HG02885 (cell line): ENCODE measurements around the gene TRANK1.
"Not testable (repeated sequence)": the region's sequence is repeated elsewhere in the genome, so short reads cannot be mapped to it uniquely, and the experiment has no call there.

Experiments used
- ATAC-seq: cut with Tn5 transposase; IDR thresholded peaks from one replicate; pipeline ENCODE4 v1.9.1; 2021; ENCODE audit warnings: mild to moderate bottlenecking; ENCODE audit not compliant: unreplicated experiment, poor library complexity

TRANK1 gene

DNA sequence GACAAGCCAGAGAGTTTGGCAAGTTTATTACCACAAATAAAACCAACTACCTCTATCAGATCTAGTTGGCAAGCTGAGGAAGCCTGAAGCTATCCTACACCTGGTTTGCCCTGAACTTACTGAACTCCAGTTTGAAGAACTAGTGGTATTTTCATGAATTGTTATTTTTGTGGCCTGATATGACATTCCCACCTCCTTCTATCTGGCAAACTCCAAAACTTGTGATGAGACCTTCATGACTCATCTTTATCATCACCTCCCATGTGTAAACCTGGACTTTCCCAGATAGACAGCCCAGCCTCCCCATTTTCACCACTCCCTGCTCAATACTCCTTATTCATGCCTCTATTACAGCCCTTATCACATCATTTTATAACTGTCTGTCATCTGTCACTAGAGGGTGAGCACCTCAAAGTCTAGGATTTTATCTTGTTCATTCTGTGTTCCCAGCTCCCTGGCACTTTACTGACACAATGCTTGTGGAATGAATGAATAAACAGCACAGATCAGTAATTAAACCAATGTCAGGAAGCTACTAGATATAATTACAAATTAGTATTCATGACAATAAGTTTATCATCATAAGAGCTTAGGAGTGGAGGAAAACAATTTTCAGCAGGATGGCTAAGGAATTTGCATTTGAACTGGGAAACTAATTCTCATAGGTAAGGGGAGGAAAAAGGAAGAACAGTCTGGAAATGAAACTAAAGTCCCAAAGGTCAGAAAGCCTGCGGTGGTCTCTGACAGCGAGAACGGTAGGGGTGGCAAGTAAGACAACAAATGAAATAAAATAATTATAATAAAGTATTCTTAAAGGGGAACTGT, 13.2 kb upstream of the TRANK1 start:
- ATAC-seq: no peak

- no peak for ATAC-seq
Observed at GRCh38 chr3:36957063-36957462, 12.2 kb upstream of the TRANK1 start.

- no peak for ATAC-seq
Observed at GRCh38 chr3:36956155-36956554, 11.3 kb upstream of the TRANK1 start.

DNA sequence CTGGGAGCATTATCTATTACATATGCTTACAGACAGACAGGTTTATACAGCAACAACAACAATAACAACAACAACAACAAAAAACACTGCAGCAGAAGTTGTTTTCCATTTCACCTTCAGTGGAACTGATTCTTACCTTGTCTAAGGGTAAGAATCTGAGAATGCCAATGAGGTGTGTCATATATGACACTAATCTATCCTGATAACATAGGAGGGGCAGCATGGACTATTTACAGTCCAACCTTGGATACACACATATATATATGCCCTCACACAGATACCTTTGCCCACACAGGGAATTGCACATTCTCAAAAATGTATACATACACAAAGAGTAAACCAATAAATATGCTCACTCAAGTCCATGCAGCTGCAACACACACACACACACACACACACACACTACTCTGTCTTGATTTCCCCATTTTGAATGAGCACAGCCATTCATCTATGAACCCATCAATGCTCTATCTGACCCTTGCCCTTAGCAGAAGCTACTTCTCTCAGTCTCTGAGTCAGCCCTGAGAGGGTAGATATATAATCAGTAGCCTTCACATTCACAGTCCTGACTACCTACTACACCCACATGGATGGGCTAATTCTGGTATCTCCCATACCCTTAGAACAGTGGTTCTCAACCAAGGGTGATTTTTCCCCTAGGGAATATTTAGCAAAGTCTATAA, 9.7 kb upstream of the TRANK1 start:
- ATAC-seq: no peak

GRCh38 chr3:36947814-36948213, 3.0 kb upstream of the TRANK1 start:
- not testable (repeated sequence) for ATAC-seq

- no peak for ATAC-seq
Observed at GRCh38 chr3:36945333-36945980, 603 bp upstream of the TRANK1 start.

GRCh38 chr3:36944012-36944640, 728 bp downstream of the TRANK1 start:
- ATAC-seq: peak; percentile 55

- no peak for ATAC-seq
Observed at GRCh38 chr3:36943601-36944000, 1.3 kb downstream of the TRANK1 start.

GRCh38 chr3:36942638-36943248, 2.1 kb downstream of the TRANK1 start:
- ATAC-seq: no peak

GRCh38 chr3:36941658-36942057, 3.2 kb downstream of the TRANK1 start:
- no peak for ATAC-seq

DNA sequence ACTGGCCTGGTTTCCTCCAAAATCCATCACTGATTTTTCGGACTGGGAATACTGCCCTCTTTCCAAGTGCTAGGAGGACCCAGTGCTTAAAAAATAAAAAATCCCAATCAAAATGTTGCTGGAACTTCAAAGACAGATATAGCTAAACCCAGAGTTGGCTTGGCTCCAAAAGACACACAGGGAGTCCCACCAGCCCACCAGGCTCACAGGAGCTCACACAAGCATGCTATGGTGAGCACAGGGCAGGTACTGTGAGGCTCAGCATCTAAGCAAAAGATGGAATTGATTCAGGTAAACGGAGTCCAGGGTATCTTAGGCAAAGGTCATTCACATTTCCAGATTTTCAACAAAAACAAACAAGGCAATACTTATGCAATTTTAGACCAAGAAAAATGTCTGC, 3.7 kb downstream of the TRANK1 start:
- ATAC-seq: no peak

DNA sequence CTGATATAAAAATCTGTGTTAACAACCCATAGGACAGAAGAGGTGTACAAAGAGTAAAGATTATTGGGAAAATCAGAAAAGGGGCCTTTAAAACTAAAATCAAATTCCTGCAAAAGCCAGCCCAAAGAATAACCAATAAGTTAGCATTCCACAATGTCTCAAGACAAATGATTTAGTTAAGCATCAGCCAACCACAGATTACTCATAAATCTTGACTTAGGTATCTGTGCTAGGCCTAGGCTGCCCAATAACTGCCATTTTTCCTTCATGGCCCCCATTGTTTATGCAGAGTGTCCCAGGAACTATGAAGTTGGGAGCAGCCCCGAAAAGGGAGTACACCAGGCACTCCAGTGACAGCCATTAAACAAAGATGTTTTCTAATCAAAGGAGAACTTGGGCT, 7.4 kb downstream of the TRANK1 start:
- ATAC-seq: no peak

DNA sequence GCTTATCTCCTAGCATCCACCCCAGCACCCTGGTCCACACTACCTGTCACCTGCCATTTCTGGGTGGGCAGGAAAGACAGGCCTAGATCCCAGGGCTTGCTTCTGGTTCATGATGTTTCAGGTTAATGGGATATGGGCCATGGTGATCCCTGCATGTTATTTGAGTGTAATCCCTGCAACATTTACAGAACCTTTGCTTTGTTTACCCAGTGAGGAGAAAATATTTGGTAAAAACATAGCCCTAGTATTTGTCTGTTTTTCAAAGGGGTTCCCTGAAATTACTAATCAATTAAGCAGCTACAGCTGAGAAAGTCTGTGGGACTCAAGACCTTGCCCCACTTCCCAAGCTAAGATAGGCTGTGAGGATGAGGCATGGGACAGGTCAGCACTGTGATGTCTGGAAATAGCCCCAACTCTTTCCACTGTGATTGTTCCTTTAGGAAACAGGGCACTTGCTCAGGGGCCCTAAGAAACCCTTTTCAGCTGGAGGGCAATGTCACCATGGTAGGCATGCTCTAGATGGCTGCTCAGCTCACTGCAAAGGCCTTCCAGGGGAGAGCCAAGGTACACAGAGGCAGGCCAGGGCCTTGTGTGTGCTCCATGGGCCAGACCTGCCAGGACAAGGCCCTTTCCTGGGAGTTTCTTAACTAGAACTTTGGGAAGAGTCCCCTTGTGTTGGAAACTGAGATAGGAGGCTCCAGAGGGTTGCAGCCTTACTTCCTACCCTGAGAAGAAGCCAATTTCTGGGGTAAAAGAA, 11.1 kb downstream of the TRANK1 start:
- no peak for ATAC-seq

- ATAC-seq: not testable (repeated sequence)
Observed at GRCh38 chr3:36931424-36931823, 13.4 kb downstream of the TRANK1 start.

DNA sequence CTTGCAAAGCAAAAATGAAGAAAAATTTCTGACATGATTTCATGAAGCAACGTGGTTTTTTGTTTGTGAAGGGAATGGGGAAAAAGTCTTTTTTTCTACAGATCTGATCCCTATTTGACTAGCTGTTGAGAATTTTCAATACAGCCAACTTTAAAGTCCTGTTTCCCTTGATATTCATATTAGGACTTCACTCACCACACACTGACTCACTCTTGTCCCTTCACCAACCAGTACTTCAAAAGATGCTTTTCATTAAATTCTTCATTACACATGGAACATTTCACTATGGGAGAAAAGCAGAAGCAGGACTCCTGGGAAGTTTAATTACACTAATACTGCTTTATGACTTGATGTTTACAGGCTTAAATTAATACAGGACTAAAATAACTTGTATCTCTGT, 16.6 kb downstream of the TRANK1 start:
- no peak for ATAC-seq

- no peak for ATAC-seq
Observed at GRCh38 chr3:36926292-36926897, 18.5 kb downstream of the TRANK1 start.

GRCh38 chr3:36924744-36925521, 19.9 kb downstream of the TRANK1 start:
- no peak for ATAC-seq

DNA sequence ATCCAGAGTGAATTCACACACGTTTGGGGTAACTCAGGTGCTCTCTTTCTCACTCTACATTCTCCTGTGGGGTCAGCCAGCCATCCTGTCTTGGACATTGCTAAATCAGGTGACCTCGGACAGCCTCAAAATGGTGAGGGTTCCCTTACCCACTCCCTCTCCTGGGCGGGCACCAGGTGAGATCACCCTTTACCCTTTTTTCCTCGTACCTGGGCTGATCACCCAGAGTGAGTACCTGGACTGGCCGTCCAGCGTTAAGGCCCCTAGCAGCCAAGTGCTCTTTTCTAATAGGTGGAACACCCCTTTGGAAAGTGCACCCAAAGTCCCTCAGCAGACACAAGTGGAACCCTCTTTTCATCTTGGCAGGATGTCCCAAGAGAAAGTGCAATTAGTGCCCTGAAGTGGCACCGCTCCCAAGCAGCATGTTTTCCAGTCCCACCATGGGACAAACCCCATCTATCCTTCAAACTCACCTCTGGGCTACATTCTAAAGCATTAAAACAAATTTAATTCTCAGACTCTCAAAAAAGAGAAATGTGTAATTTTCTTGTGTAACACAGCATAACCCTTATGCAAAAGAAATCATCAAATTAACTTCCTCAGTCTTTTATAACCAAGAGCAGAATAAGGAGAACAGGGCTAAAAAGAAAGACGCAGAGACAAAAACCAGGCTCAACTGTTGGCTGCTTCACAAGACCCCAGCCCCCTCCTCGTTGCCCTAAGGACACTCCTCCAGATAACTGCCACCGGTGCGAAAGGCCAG, 20.7 kb downstream of the TRANK1 start:
- ATAC-seq: no peak
